Neural progenitor cell (in vitro differentiated cells): ENCODE results near the gene DPYD.

Experiments used
- CTCF ChIP-seq: fragments of 200-600 bp; sonication (generic); IDR thresholded peaks from 2 replicates; pipeline ENCODE4 v1.5.1; 2017; ENCODE audit warnings: antibody characterized with exemption, mild to moderate bottlenecking
- EZH2 ChIP-seq: fragments of 200-600 bp; sonication (generic); IDR thresholded peaks from 2 replicates; pipeline ENCODE4 v1.6.1; 2017; ENCODE audit warnings: antibody characterized with exemption, mild to moderate bottlenecking, moderate library complexity
- EZH2phosphoT487 ChIP-seq: fragments of 200-600 bp; sonication (generic); IDR thresholded peaks from 2 replicates; pipeline ENCODE4 v1.6.1; 2017; ENCODE audit warnings: antibody characterized with exemption

- TF ChIP-seq EZH2 (no peak), CTCF (no peak), EZH2phosphoT487 (no peak)
Observed at GRCh38 chr1:97784661-97785060, 136.2 kb downstream of the DPYD start.
